Fibroblast of lung (primary cell): ENCODE results near the gene MPL. TPM values are rescaled to one million over a fixed set of nuclear protein-coding genes. Genes with fewer than 3 reads are reported as not detected.

Experiments
- DNase-seq, 2 donors: peaks; one replicate each; pipeline versions ENCODE4 v3.0.0 to v3.0.0-alpha.2; 2010; ENCODE audit warnings: low read depth in 2 of 2
- H2AFZ ChIP-seq: 2 replicates; pipeline ENCODE4 v1.5.1; 2012; ENCODE audit warnings: low read length, control low read depth, inconsistent platforms
- H3K27ac ChIP-seq: 2 replicates; pipeline ENCODE4 v1.5.1; 2011; ENCODE audit warnings: low read length, control low read depth; ENCODE audit not compliant: insufficient read depth
- H3K27me3 ChIP-seq: 2 replicates; pipeline ENCODE4 v1.5.1; 2011; ENCODE audit warnings: mild to moderate bottlenecking, low read length; ENCODE audit not compliant: control insufficient read depth, insufficient read depth
- H3K36me3 ChIP-seq: 2 replicates; pipeline ENCODE4 v1.5.1; 2011; ENCODE audit warnings: low read length; ENCODE audit not compliant: control insufficient read depth, insufficient read depth
- H3K4me1 ChIP-seq: 2 replicates; pipeline ENCODE4 v1.5.1; 2011; ENCODE audit warnings: low read length; ENCODE audit not compliant: control insufficient read depth, insufficient read depth; ENCODE audit errors: extremely low read depth
- H3K4me2 ChIP-seq: 2 replicates; pipeline ENCODE4 v1.5.1; 2011; ENCODE audit warnings: low read length, control low read depth; ENCODE audit not compliant: insufficient read depth; ENCODE audit errors: extremely low read depth
- H3K4me3 ChIP-seq, 4 experiments: fragments of 200-600 bp in 1 of 4; sonication (generic) in 1 of 4; replicated peaks in 1 of 4; 2 replicates each; pipeline ENCODE4 v1.5.1; 2011 to 2016; ENCODE audit warnings: low read length in 4 of 4, low read depth in 3 of 4, mild to moderate bottlenecking in 3 of 4, control low read depth in 2 of 4, inconsistent platforms in 1 of 4, mixed read lengths in 1 of 4; ENCODE audit not compliant: insufficient read depth in 1 of 4; ENCODE audit errors: control extremely low read depth in 1 of 4
- H3K79me2 ChIP-seq: 2 replicates; pipeline ENCODE4 v1.5.1; 2012; ENCODE audit warnings: mild to moderate bottlenecking, low read length, inconsistent platforms; ENCODE audit not compliant: control insufficient read depth, insufficient read depth
- H3K9ac ChIP-seq: 2 replicates; pipeline ENCODE4 v1.5.1; 2011; ENCODE audit warnings: mild to moderate bottlenecking, low read length, control low read depth; ENCODE audit not compliant: insufficient read depth
- H3K9me3 ChIP-seq: 2 replicates; pipeline ENCODE4 v1.5.1; 2012; ENCODE audit warnings: low read depth, low read length; ENCODE audit not compliant: control insufficient read depth, insufficient read depth
- H4K20me1 ChIP-seq: 2 replicates; pipeline ENCODE4 v1.5.1; 2011; ENCODE audit warnings: low read length; ENCODE audit not compliant: control insufficient read depth, insufficient read depth; ENCODE audit errors: extremely low read depth
- CTCF ChIP-seq, 2 donors: IDR thresholded peaks in 1 of 2; conservative IDR thresholded peaks in 1 of 2; 1 replicate in 1 of 2; 2 replicates in 1 of 2; pipeline ENCODE4 v1.5.1; 2011 to 2012; ENCODE audit warnings: low read length in 2 of 2, control low read depth in 1 of 2, inconsistent platforms in 1 of 2, low read depth in 1 of 2, mild to moderate bottlenecking in 1 of 2
- EZH2 ChIP-seq: IDR thresholded peaks from 2 replicates; pipeline ENCODE4 v1.5.1; 2012; ENCODE audit warnings: low read length, control low read depth, mild to moderate bottlenecking; ENCODE audit errors: missing control alignments
- polyA plus RNA-seq, 2 donors: library from polyadenylated mRNA; depleted of rRNA in 1 of 2; stranded (reverse) in 1 of 2; unstranded in 1 of 2; fragments of >200 nt; gene quantifications; 2 replicates each; pipeline ENCODE4 v1.2.1, GENCODE V29; 2011 to 2012; ENCODE audit warnings: missing spikeins in 1 of 2
- total RNA-seq: library from RNA; depleted of rRNA; stranded (reverse); fragments of >200 nt; gene quantifications from 2 replicates; pipeline ENCODE4 v1.2.1, GENCODE V29; 2014

Gene MPL
- total and polyA plus RNA-seq, 2 donors (not counting 1 experiment from before 2014, with no cell fraction given), result not detected

- Histone ChIP-seq H3K4me2 (no peak overlapping the region), H3K36me3 (no peaks in the 10 kb centered on the region), H3K9me3 (no peaks in the 10 kb centered on the region), H4K20me1 (no peaks in the 10 kb centered on the region), H3K4me1 (no peaks in the 10 kb centered on the region), H3K79me2 (no peaks in the 10 kb centered on the region), H3K4me3 (no peak overlapping the region), H3K27me3 (no peaks in the 10 kb centered on the region), H3K27ac (no peak overlapping the region), H3K9ac (no peak overlapping the region), H2AFZ (no peak overlapping the region)
- peak; percentile 53 to 78 for DNase-seq
- TF ChIP-seq CTCF (conservative IDR thresholded peaks at IDR 0.05 in 1 of 2, IDR thresholded peaks at IDR 0.05 in 1 of 2; ENCODE audit: low read depth in 1 of 2, low read length in 2 of 2) (no peak), EZH2 (no peak)
These were observed 43.5 kb upstream of the MPL start for GRCh38 chr1:43293896-43294760.

GRCh38 chr1:43294761-43295160 is 42.9 kb upstream of the MPL start:
- TF ChIP-seq CTCF (conservative IDR thresholded peaks at IDR 0.05 in 1 of 2, IDR thresholded peaks at IDR 0.05 in 1 of 2; ENCODE audit: low read depth in 1 of 2, low read length in 2 of 2) (no peak), EZH2 (no peak)
- DNase-seq, result no peak
- no peak overlapping the region for H2AFZ ChIP-seq
- H3K4me2 ChIP-seq, result no peak overlapping the region
- no peaks in the 10 kb centered on the region for H4K20me1 ChIP-seq
- H3K9me3 ChIP-seq, result no peaks in the 10 kb centered on the region
- no peaks in the 10 kb centered on the region for H3K79me2 ChIP-seq
- H3K27ac ChIP-seq, result no peak overlapping the region
- no peak overlapping the region for H3K4me3 ChIP-seq
- no peaks in the 10 kb centered on the region for H3K36me3 ChIP-seq
- H3K27me3 ChIP-seq, result no peaks in the 10 kb centered on the region
- no peaks in the 10 kb centered on the region for H3K4me1 ChIP-seq
- H3K9ac ChIP-seq, result no peak overlapping the region

GRCh38 chr1:43296207-43296606 is 41.4 kb upstream of the MPL start:
- H3K27ac ChIP-seq, result no peak overlapping the region
- no peak overlapping the region for H3K4me3 ChIP-seq
- H3K9me3 ChIP-seq, result no peaks in the 10 kb centered on the region
- H2AFZ ChIP-seq, result no peak overlapping the region
- H4K20me1 ChIP-seq, result no peaks in the 10 kb centered on the region
- no peaks in the 10 kb centered on the region for H3K79me2 ChIP-seq
- peak in 1 of 2 donors; percentile 35 for DNase-seq
- no peaks in the 10 kb centered on the region for H3K4me1 ChIP-seq
- no peak overlapping the region for H3K4me2 ChIP-seq
- no peak overlapping the region for H3K9ac ChIP-seq
- TF ChIP-seq CTCF (conservative IDR thresholded peaks at IDR 0.05 in 1 of 2, IDR thresholded peaks at IDR 0.05 in 1 of 2; ENCODE audit: low read depth in 1 of 2, low read length in 2 of 2) (no peak), EZH2 (no peak)
- no peaks in the 10 kb centered on the region for H3K27me3 ChIP-seq
- H3K36me3 ChIP-seq, result no peaks in the 10 kb centered on the region
